ENCODE results near the gene RAB3IL1. TPM values are rescaled to one million over a fixed set of nuclear protein-coding genes. Genes with fewer than 3 reads are reported as not detected.

RAB3IL1 gene
- total RNA-seq, 1 experiment from 2014 or later: 2.3 TPM

- BruUV-seq (replicated peaks): no TSS peak
These were observed 65.5 kb downstream of the RAB3IL1 start for GRCh38 chr11:61851900-61852295.

GRCh38 chr11:61851113-61851899, 66.1 kb downstream of the RAB3IL1 start:
- ChIA-PET POLR2A (no interaction called here), CTCF (no interaction called here)
- DNase-seq (ENCODE audit: unreplicated experiment): no peak
- peaks cover 19% of the 10 kb centered on the region for H3K36me3 Mint-ChIP-seq (ENCODE audit: insufficient read depth, unreplicated experiment)
- intact Hi-C loops (cut with micrococcal nuclease): no loop called here
- BruUV-seq (replicated peaks): no TSS peak
- peak overlapping the region; percentile 63 for H3K27ac Mint-ChIP-seq (ENCODE audit: low read depth, unreplicated experiment)
- H3K4me3 Mint-ChIP-seq (ENCODE audit: unreplicated experiment): no peak overlapping the region
- TF ChIP-seq CTCF (IDR thresholded peaks at IDR 0.05; ENCODE audit: unreplicated experiment): no peak
- no peaks in the 10 kb centered on the region for H3K4me1 Mint-ChIP-seq (ENCODE audit: insufficient read depth, unreplicated experiment)
- H3K9me3 Mint-ChIP-seq (ENCODE audit: unreplicated experiment): no peaks in the 10 kb centered on the region
- H3K27me3 Mint-ChIP-seq (ENCODE audit: insufficient read depth, unreplicated experiment): no peaks in the 10 kb centered on the region

More at GRCh38 chr11:61851900-61852295, 65.5 kb downstream of the RAB3IL1 start:
- no peak for DNase-seq (ENCODE audit: unreplicated experiment)
- POLR2A ChIA-PET: no interaction called here
- H3K4me3 Mint-ChIP-seq (ENCODE audit: unreplicated experiment): no peak overlapping the region
- H3K36me3 Mint-ChIP-seq (ENCODE audit: insufficient read depth, unreplicated experiment): peaks cover 19% of the 10 kb centered on the region
- CTCF ChIA-PET: no interaction called here
- no peak for TF ChIP-seq CTCF (IDR thresholded peaks at IDR 0.05; ENCODE audit: unreplicated experiment)
- no peaks in the 10 kb centered on the region for H3K9me3 Mint-ChIP-seq (ENCODE audit: unreplicated experiment)
- intact Hi-C loops (cut with micrococcal nuclease): no loop called here
- H3K4me1 Mint-ChIP-seq (ENCODE audit: insufficient read depth, unreplicated experiment): no peaks in the 10 kb centered on the region
- H3K27ac Mint-ChIP-seq (ENCODE audit: low read depth, unreplicated experiment): no peak overlapping the region
- no peaks in the 10 kb centered on the region for H3K27me3 Mint-ChIP-seq (ENCODE audit: insufficient read depth, unreplicated experiment)

- CTCF ChIA-PET: no interaction called here
- Mint-ChIP-seq H3K9me3 (ENCODE audit: unreplicated experiment) (no peaks in the 10 kb centered on the region), H3K27ac (ENCODE audit: low read depth, unreplicated experiment) (peak overlapping the region; percentile 63), H3K4me3 (ENCODE audit: unreplicated experiment) (no peak overlapping the region), H3K27me3 (ENCODE audit: insufficient read depth, unreplicated experiment) (no peaks in the 10 kb centered on the region), H3K36me3 (ENCODE audit: insufficient read depth, unreplicated experiment) (peaks cover 19% of the 10 kb centered on the region), H3K4me1 (ENCODE audit: insufficient read depth, unreplicated experiment) (no peaks in the 10 kb centered on the region)
- no peak for DNase-seq (ENCODE audit: unreplicated experiment)
- no peak for TF ChIP-seq CTCF (IDR thresholded peaks at IDR 0.05; ENCODE audit: unreplicated experiment)
- intact Hi-C loops (cut with micrococcal nuclease): no loop called here
- no TSS peak for BruUV-seq (replicated peaks)
- POLR2A ChIA-PET: no interaction called here
These were observed 66.7 kb downstream of the RAB3IL1 start for GRCh38 chr11:61850687-61851086.

GRCh38 chr11:61848631-61849030, 68.7 kb downstream of the RAB3IL1 start:
- Mint-ChIP-seq H3K27ac (ENCODE audit: low read depth, unreplicated experiment) (no peak overlapping the region), H3K9me3 (ENCODE audit: unreplicated experiment) (no peaks in the 10 kb centered on the region), H3K4me3 (ENCODE audit: unreplicated experiment) (no peak overlapping the region), H3K27me3 (ENCODE audit: insufficient read depth, unreplicated experiment) (no peaks in the 10 kb centered on the region), H3K4me1 (ENCODE audit: insufficient read depth, unreplicated experiment) (no peaks in the 10 kb centered on the region), H3K36me3 (ENCODE audit: insufficient read depth, unreplicated experiment) (peaks cover 19% of the 10 kb centered on the region)
- intact Hi-C loops (cut with micrococcal nuclease): no loop called here
- no peak for TF ChIP-seq CTCF (IDR thresholded peaks at IDR 0.05; ENCODE audit: unreplicated experiment)
- ChIA-PET POLR2A (no interaction called here), CTCF (interaction anchor here (1.0 kb wide), 1 partner anchor 212 kb away, joined by 4 read pairs; no protein-coding TSS in a partner anchor)
- no TSS peak for BruUV-seq (replicated peaks)
- no peak for DNase-seq (ENCODE audit: unreplicated experiment)

Measured in MCF 10A (cell line).